Embryonic facial prominence (tissue), 1 donor: ENCODE measurements around the gene MRGPRE.
"Not testable (repeated sequence)": the region's sequence is repeated elsewhere in the genome, so short reads cannot be mapped to it uniquely, and the experiment has no call there.

Experiments
- DNase-seq: peaks from one replicate; pipeline ENCODE4 v3.0.0-alpha.2; 2016; ENCODE audit errors: extremely low spot score

The MRGPRE gene

GRCh38 chr11:3231851-3232744 lies at the start of gene MRGPRE:
MRGPRE (minus strand) TSS chr11:3232417; CDS start chr11:3228799, 3,618 bp downstream.
- no peak for DNase-seq

GRCh38 chr11:3281146-3281545 lies 48.9 kb upstream of the MRGPRE start:
- DNase-seq, result not testable (repeated sequence)

GRCh38 chr11:3280662-3281061 lies 48.4 kb upstream of the MRGPRE start:
- DNase-seq, result not testable (repeated sequence)

GRCh38 chr11:3278922-3279321 lies 46.7 kb upstream of the MRGPRE start:
- DNase-seq, result not testable (repeated sequence)

GRCh38 chr11:3273629-3274028 lies 41.4 kb upstream of the MRGPRE start:
- not testable (repeated sequence) for DNase-seq

GRCh38 chr11:3262548-3262947 lies 30.3 kb upstream of the MRGPRE start:
- not testable (repeated sequence) for DNase-seq

GRCh38 chr11:3261831-3262230 lies 29.6 kb upstream of the MRGPRE start:
- DNase-seq, result not testable (repeated sequence)

GRCh38 chr11:3257509-3257908 lies 25.3 kb upstream of the MRGPRE start:
- DNase-seq, result not testable (repeated sequence)

- DNase-seq, result not testable (repeated sequence)
These were observed 23.0 kb upstream of the MRGPRE start for GRCh38 chr11:3255241-3255640.

GRCh38 chr11:3254773-3255172 lies 22.6 kb upstream of the MRGPRE start:
- DNase-seq, result not testable (repeated sequence)

GRCh38 chr11:3245071-3245470 lies 12.9 kb upstream of the MRGPRE start:
- no peak for DNase-seq

- DNase-seq, result no peak
These were observed 11.7 kb upstream of the MRGPRE start for GRCh38 chr11:3243880-3244279.

- no peak for DNase-seq
These were observed 4.9 kb upstream of the MRGPRE start for GRCh38 chr11:3237119-3237518.

- no peak for DNase-seq
These were observed 2.6 kb upstream of the MRGPRE start for GRCh38 chr11:3234846-3235245.

GRCh38 chr11:3232956-3233355 lies 739 bp upstream of the MRGPRE start:
- no peak for DNase-seq

- no peak for DNase-seq
These were observed 717 bp downstream of the MRGPRE start for GRCh38 chr11:3231550-3231850.

- DNase-seq, result no peak
These were observed 1.3 kb downstream of the MRGPRE start for GRCh38 chr11:3230636-3231549.

- DNase-seq, result no peak
These were observed 2.3 kb downstream of the MRGPRE start for GRCh38 chr11:3229673-3230630.

GRCh38 chr11:3228445-3228829 lies 3.8 kb downstream of the MRGPRE start:
- no peak for DNase-seq

- DNase-seq, result no peak
These were observed 4.4 kb downstream of the MRGPRE start for GRCh38 chr11:3227568-3228444.
